PC-9 (cell line): ENCODE measurements around the gene GSX2. TPM values are rescaled to one million over a fixed set of nuclear protein-coding genes. Genes with fewer than 3 reads are reported as not detected.
A peak's percentile ranks its signal among the peaks of the same experiment; 100 is the strongest.
"Not testable (repeated sequence)": the region's sequence is repeated elsewhere in the genome, so short reads cannot be mapped to it uniquely, and the experiment has no call there.

Experiments used
- Bru-seq: library from RNA; stranded (reverse); fragments of 400-500 nt; gene quantifications from one replicate; lab custom pipeline; 2021; lab: Mats Ljungman, UMichigan
- BruChase-seq, 2 experiments: library from RNA; stranded (reverse); fragments of 400-500 nt; gene quantifications; one replicate each; lab custom pipeline; 2021; lab: Mats Ljungman, UMichigan
- BruUV-seq: library from RNA; stranded (reverse); fragments of 400-500 nt; replicated peaks from 2 replicates; lab custom pipeline; 2021; lab: Mats Ljungman, UMichigan
- CTCF ChIA-PET: fragments of 300-600 bp; sonication (Branson Sonifier 250); formaldehyde crosslinking; loops from one replicate; lab custom pipeline; 2022; ENCODE audit warnings: antibody characterized with exemption; lab: Charles Lee
- POLR2A ChIA-PET: fragments of 300-600 bp; sonication (Branson Sonifier 250); formaldehyde crosslinking; loops from one replicate; lab custom pipeline; 2022; ENCODE audit warnings: antibody characterized with exemption; ENCODE audit not compliant: unreplicated experiment; lab: Charles Lee
- DNase-seq, 2 experiments: peaks; one replicate each; pipeline versions ENCODE4 v3.0.0 to v3.0.0-alpha.2; 2015 to 2022; ENCODE audit warnings: mixed read lengths in 1 of 2
- H2AFZ ChIP-seq: fragments of 200-600 bp; sonication (generic); 2 replicates; pipeline ENCODE4 v1.8.1; 2017; ENCODE audit warnings: antibody characterized with exemption
- H3F3A ChIP-seq: fragments of 200-600 bp; sonication (generic); 2 replicates; pipeline ENCODE4 v1.8.1; 2017; ENCODE audit warnings: antibody characterized with exemption, mild to moderate bottlenecking, low read depth; ENCODE audit not compliant: insufficient read depth
- H3K27ac ChIP-seq: fragments of 200-600 bp; sonication (generic); 2 replicates; pipeline ENCODE4 v1.6.1; 2016; ENCODE audit warnings: mixed run types
- H3K27me3 ChIP-seq: fragments of 200-600 bp; sonication (generic); 2 replicates; pipeline ENCODE4 v1.6.1; 2016; ENCODE audit warnings: low read depth, mixed run types; ENCODE audit not compliant: insufficient read depth
- H3K36me3 ChIP-seq: fragments of 200-600 bp; sonication (generic); 2 replicates; pipeline ENCODE4 v1.6.1; 2016; ENCODE audit warnings: low read depth, mixed run types
- H3K4me1 ChIP-seq: fragments of 200-600 bp; sonication (generic); replicated peaks from 2 replicates; pipeline ENCODE4 v1.6.1; 2016; ENCODE audit warnings: mixed run types; ENCODE audit not compliant: insufficient read depth
- H3K4me2 ChIP-seq: fragments of 200-600 bp; sonication (generic); 2 replicates; pipeline ENCODE4 v1.6.1; 2017; ENCODE audit warnings: mixed run types
- H3K4me3 ChIP-seq: fragments of 200-600 bp; sonication (generic); 2 replicates; pipeline ENCODE4 v1.6.1; 2016; ENCODE audit warnings: mixed run types
- H3K79me2 ChIP-seq: fragments of 200-600 bp; sonication (generic); 2 replicates; pipeline ENCODE4 v1.6.1; 2017; ENCODE audit warnings: low read depth, mixed run types
- H3K9me2 ChIP-seq: fragments of 200-600 bp; sonication (generic); 2 replicates; pipeline ENCODE4 v1.8.1; 2017; ENCODE audit warnings: mild to moderate bottlenecking; ENCODE audit not compliant: insufficient read depth
- H3K9me3 ChIP-seq: fragments of 200-600 bp; sonication (generic); 2 replicates; pipeline ENCODE4 v1.8.1; 2016; ENCODE audit warnings: low read depth; ENCODE audit not compliant: insufficient read depth
- H4K20me1 ChIP-seq: fragments of 200-600 bp; sonication (generic); 2 replicates; pipeline ENCODE4 v1.8.1; 2017; ENCODE audit not compliant: insufficient read depth
- EZH2 ChIP-seq: fragments of 200-600 bp; sonication (generic); IDR thresholded peaks from 2 replicates; pipeline ENCODE4 v1.8.0; 2017; ENCODE audit warnings: antibody characterized with exemption, low read depth
- intact Hi-C: fragments of 100-400 bp; cut with micrococcal nuclease; formaldehyde crosslinking; loops from one replicate; pipeline ENCODE4 v1.10.0; 2022; ENCODE audit not compliant: unreplicated experiment
- long read RNA-seq: library from polyadenylated mRNA; stranded (forward); transcript quantifications from one replicate; pipeline ENCODE4 v2.0.0, GENCODE V29; 2022
- total RNA-seq: library from RNA; stranded (reverse); gene quantifications from 2 replicates; pipeline ENCODE4 v1.2.3, GENCODE V29; 2021
- TF ChIP-seq, protein P1 (sequence below): fragments of 200-600 bp; sonication (generic); conservative IDR thresholded peaks from 2 replicates; pipeline ENCODE4 v1.6.1; 2017; ENCODE audit warnings: mixed run types, antibody characterized with exemption, mild to moderate bottlenecking, moderate library complexity

GSX2 gene
- total RNA-seq (not detected in 2 replicates), Bru-seq, nascent RNA (not detected), BruChase-seq, experiment 1, labeled RNA remaining after a 2-hour chase (not detected), BruChase-seq, experiment 2, labeled RNA remaining after a 6-hour chase (percentile 24 among the genes with signal in this experiment)
- long read RNA-seq: 0 reads

DNA sequence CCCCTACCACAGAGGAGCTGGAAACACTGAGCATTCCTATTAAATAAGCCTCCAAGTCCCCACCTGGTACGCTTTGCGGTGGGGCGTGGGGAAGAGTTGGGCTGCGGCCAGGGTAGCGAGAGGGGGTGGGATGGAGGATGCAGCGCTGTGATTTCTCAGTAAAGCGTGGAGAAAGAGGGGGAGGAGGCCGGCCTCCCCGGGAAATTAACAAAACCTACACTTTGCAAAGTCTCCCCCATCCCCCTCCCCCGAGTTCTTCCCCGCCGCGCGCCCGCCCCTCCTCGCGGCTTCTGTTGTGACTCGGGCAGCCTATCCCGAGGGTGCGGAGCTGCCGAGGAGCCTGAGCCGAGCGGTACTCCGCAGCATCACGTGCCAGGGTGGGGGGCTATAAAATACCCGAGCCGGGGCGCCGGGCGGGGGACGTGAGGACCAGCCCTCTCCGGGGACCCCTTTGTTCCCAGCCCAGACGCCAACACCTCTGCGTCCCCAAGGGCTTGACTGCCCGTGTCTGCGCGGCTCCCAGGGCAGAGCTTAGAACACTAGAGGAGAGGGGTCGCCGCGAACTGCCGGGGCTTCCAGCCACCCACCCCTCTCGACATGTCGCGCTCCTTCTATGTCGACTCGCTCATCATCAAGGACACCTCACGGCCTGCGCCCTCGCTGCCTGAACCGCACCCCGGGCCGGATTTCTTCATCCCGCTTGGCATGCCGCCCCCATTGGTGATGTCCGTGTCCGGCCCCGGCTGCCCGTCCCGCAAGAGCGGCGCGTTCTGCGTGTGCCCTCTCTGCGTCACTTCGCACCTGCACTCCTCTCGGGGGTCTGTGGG, at the start of gene GSX2:
Gene GSX2 (plus strand): TSS at position 416 of the 827 bp plus-strand sequence. CDS start 182 bp downstream, at position 598.
- no peaks in the 10 kb centered on the region for H3K4me1 ChIP-seq
- no peaks in the 10 kb centered on the region for H3K36me3 ChIP-seq
- H3K27me3 ChIP-seq: no peaks in the 10 kb centered on the region
- H3F3A ChIP-seq: no peaks in the 10 kb centered on the region
- H3K27ac ChIP-seq: no peak within 1 kb of the TSS
- CTCF ChIA-PET: no interaction called here
- TF ChIP-seq, protein P1, sequence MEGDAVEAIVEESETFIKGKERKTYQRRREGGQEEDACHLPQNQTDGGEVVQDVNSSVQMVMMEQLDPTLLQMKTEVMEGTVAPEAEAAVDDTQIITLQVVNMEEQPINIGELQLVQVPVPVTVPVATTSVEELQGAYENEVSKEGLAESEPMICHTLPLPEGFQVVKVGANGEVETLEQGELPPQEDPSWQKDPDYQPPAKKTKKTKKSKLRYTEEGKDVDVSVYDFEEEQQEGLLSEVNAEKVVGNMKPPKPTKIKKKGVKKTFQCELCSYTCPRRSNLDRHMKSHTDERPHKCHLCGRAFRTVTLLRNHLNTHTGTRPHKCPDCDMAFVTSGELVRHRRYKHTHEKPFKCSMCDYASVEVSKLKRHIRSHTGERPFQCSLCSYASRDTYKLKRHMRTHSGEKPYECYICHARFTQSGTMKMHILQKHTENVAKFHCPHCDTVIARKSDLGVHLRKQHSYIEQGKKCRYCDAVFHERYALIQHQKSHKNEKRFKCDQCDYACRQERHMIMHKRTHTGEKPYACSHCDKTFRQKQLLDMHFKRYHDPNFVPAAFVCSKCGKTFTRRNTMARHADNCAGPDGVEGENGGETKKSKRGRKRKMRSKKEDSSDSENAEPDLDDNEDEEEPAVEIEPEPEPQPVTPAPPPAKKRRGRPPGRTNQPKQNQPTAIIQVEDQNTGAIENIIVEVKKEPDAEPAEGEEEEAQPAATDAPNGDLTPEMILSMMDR: no peak
- no peak for TF ChIP-seq EZH2
- POLR2A ChIA-PET: no interaction called here
- no TSS peak for BruUV-seq
- no peak within 1 kb of the TSS for H2AFZ ChIP-seq
- H3K4me3 ChIP-seq: no peak within 1 kb of the TSS
- H4K20me1 ChIP-seq: no peaks in the 10 kb centered on the region
- no peak within 1 kb of the TSS for H3K4me2 ChIP-seq
- H3K79me2 ChIP-seq: no peaks in the 10 kb centered on the region
- intact Hi-C loops: loop anchor here (10.0 kb wide), 1 partner anchor 115 kb away; no protein-coding TSS in a partner anchor
- DNase-seq: no peak
- H3K9me2 ChIP-seq: no peaks in the 10 kb centered on the region
- H3K9me3 ChIP-seq: no peaks in the 10 kb centered on the region

DNA sequence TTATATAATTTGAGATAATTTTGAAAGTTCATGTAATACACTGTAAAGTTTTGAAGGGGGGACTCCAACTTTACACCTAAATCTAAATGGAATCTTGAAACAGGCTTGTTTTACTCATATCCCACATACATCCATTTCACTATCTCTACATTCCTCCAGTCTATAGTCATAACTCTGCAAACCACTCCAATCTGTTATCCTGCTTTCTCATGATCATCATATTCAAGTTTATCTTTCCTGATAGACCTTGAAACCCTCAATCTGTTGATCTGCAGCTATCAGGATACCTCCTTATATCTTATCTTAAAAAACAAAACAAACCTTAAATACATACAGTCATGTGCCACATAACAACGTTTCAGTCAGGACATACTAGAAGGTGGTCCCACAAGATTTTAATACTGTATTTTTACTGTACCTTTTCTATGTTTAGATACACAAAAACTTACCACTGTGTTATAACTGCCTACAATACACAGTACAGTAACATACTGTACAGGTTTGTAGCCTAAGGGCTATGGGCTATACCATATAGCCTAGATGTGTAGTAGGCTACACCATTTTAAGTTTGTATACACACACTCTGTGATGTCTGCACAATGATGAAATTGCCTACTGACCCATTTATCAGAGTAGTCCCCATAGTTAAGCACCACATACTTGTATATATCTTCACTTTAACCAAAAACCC, 49.6 kb upstream of the GSX2 start:
- H4K20me1 ChIP-seq: peaks cover 11% of the 10 kb centered on the region; the same call in 1 of the 2 replicates
- intact Hi-C loops: no loop called here
- no peaks in the 10 kb centered on the region for H3K27me3 ChIP-seq
- BruUV-seq: no TSS peak
- no peak overlapping the region for H3K27ac ChIP-seq
- no peak for TF ChIP-seq EZH2
- TF ChIP-seq, protein P1: no peak
- no peaks in the 10 kb centered on the region for H3K4me1 ChIP-seq
- no peak overlapping the region for H3K4me3 ChIP-seq
- ChIA-PET POLR2A (no interaction called here), CTCF (no interaction called here)
- H3K9me3 ChIP-seq: no peaks in the 10 kb centered on the region
- H3K36me3 ChIP-seq: peaks cover 5% of the 10 kb centered on the region; the same call in 1 of the 2 replicates
- no peak overlapping the region for H2AFZ ChIP-seq
- H3K79me2 ChIP-seq: peaks cover 35% of the 10 kb centered on the region
- H3K4me2 ChIP-seq: no peak overlapping the region
- no peaks in the 10 kb centered on the region for H3F3A ChIP-seq
- DNase-seq: no peak
- H3K9me2 ChIP-seq: no peaks in the 10 kb centered on the region

DNA sequence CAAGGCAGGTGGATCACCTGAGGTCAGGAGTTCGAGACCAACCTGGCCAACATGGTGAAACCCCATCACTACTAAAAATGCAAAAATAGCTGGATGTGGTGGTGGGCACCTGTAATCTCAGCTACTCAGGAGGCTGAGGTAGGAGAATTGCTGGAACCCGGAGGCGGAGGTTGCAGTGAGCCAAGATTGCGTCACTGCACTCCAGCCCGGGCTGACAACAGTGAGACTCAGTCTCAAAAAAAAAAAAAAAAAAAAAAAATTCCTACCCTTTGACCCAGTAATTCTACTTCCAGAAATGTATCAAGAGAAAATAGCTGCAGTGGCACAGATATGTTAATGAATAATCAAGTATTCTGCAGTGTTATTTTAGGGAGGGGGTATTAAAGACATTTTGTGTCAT, 46.6 kb upstream of the GSX2 start:
- H3K9me3 ChIP-seq, H3K4me1 ChIP-seq, H3K9me2 ChIP-seq, H2AFZ ChIP-seq, H3K36me3 ChIP-seq, H3F3A ChIP-seq, DNase-seq, H3K4me3 ChIP-seq, H3K4me2 ChIP-seq, POLR2A ChIA-PET, H3K27me3 ChIP-seq, BruUV-seq, H3K27ac ChIP-seq, CTCF ChIA-PET, intact Hi-C loops: not testable (repeated sequence)
- H3K79me2 ChIP-seq: peaks cover 63% of the 10 kb centered on the region
- H4K20me1 ChIP-seq: peaks cover 15% of the 10 kb centered on the region
